CD14-positive monocyte (primary cell): ENCODE data around the gene INCENP. TPM values are rescaled to one million over a fixed set of nuclear protein-coding genes. Genes with fewer than 3 reads are reported as not detected.
"Not testable (repeated sequence)": the region's sequence is repeated elsewhere in the genome, so short reads cannot be mapped to it uniquely, and the experiment has no call there.

ENCODE experiments used
- DNase-seq, 3 donors: peaks; one replicate each; pipeline ENCODE4 v3.0.0-alpha.2; 2011 to 2022
- H2AFZ ChIP-seq: 2 replicates; pipeline ENCODE4 v1.6.0; 2012; ENCODE audit warnings: mild to moderate bottlenecking, low read depth, low read length, inconsistent platforms; ENCODE audit not compliant: insufficient read depth, poor library complexity, severe bottlenecking
- H3K27ac ChIP-seq, 2 donors: 1 replicate in 1 of 2; 2 replicates in 1 of 2; pipeline ENCODE4 v1.5.1; 2012 to 2013; ENCODE audit warnings: low read length in 2 of 2, control low read depth in 1 of 2, inconsistent platforms in 1 of 2, low read depth in 1 of 2, mild to moderate bottlenecking in 1 of 2
- H3K27me3 ChIP-seq, 2 donors: one replicate each; pipeline versions ENCODE4 v1.6.0 to v1.6.1; 2011 to 2013; ENCODE audit warnings: low read length in 2 of 2; ENCODE audit not compliant: control insufficient read depth in 2 of 2, insufficient read depth in 2 of 2
- H3K36me3 ChIP-seq, 2 donors: replicated peaks in 1 of 2; 1 replicate in 1 of 2; 2 replicates in 1 of 2; pipeline versions ENCODE4 v1.5.1 to v1.6.1; 2012 to 2013; ENCODE audit warnings: low read length in 2 of 2, control low read depth in 1 of 2, inconsistent platforms in 1 of 2, mild to moderate bottlenecking in 1 of 2; ENCODE audit not compliant: insufficient read depth in 2 of 2, control insufficient read depth in 1 of 2
- H3K4me1 ChIP-seq, 2 donors: 1 replicate in 1 of 2; 2 replicates in 1 of 2; pipeline versions ENCODE4 v1.5.1 to v1.6.1; 2012 to 2013; ENCODE audit warnings: low read length in 2 of 2, control low read depth in 1 of 2, inconsistent platforms in 1 of 2, mild to moderate bottlenecking in 1 of 2, moderate library complexity in 1 of 2; ENCODE audit not compliant: insufficient read depth in 2 of 2, control insufficient read depth in 1 of 2
- H3K4me2 ChIP-seq: replicated peaks from 2 replicates; pipeline ENCODE3; 2012; ENCODE audit warnings: low read length, moderate library complexity, mild to moderate bottlenecking; ENCODE audit not compliant: poor library complexity, severe bottlenecking; ENCODE audit errors: extremely low read depth
- H3K4me3 ChIP-seq, 3 experiments: fragments of 200-600 bp in 1 of 3; sonication (generic) in 1 of 3; replicated peaks in 1 of 3; 1 replicate in 2 of 3; 2 replicates in 1 of 3; pipeline ENCODE4 v1.5.1; 2011 to 2013; ENCODE audit warnings: low read length in 3 of 3, mild to moderate bottlenecking in 3 of 3, control low read depth in 2 of 3, low read depth in 2 of 3, inconsistent platforms in 1 of 3, moderate library complexity in 1 of 3
- H3K79me2 ChIP-seq: 2 replicates; pipeline ENCODE4 v1.6.0; 2012; ENCODE audit warnings: mild to moderate bottlenecking, control low read depth, inconsistent platforms, low read length, moderate library complexity; ENCODE audit not compliant: insufficient read depth
- H3K9ac ChIP-seq: 2 replicates; pipeline ENCODE4 v1.6.0; 2017; ENCODE audit warnings: low read length, mild to moderate bottlenecking; ENCODE audit not compliant: insufficient read depth, poor library complexity, severe bottlenecking
- H3K9me3 ChIP-seq, 2 donors: replicated peaks in 1 of 2; 1 replicate in 1 of 2; 2 replicates in 1 of 2; pipeline versions ENCODE4 v1.5.1 to v1.6.1; 2012 to 2013; ENCODE audit warnings: low read length in 2 of 2, control low read depth in 1 of 2; ENCODE audit not compliant: control insufficient read depth in 1 of 2, insufficient read depth in 1 of 2
- H4K20me1 ChIP-seq: 2 replicates; pipeline ENCODE4 v1.6.0; 2012; ENCODE audit warnings: mild to moderate bottlenecking, low read length, control low read depth, moderate library complexity; ENCODE audit not compliant: insufficient read depth
- H3K27ac Mint-ChIP-seq, 7 donors: one replicate each; pipeline ENCODE4 v1.8.0; 2020; ENCODE audit warnings: mild to moderate bottlenecking in 7 of 7, mixed read lengths in 7 of 7, moderate library complexity in 6 of 7, inconsistent platforms in 2 of 7
- H3K27me3 Mint-ChIP-seq, 3 donors: one replicate each; pipeline ENCODE4 v1.8.0; 2021 to 2022; ENCODE audit warnings: low read depth in 3 of 3, mild to moderate bottlenecking in 3 of 3, mixed read lengths in 3 of 3, moderate library complexity in 3 of 3, inconsistent platforms in 1 of 3
- H3K36me3 Mint-ChIP-seq, 2 donors: one replicate each; pipeline ENCODE4 v1.8.0; 2020; ENCODE audit warnings: mixed read lengths in 2 of 2, inconsistent platforms in 1 of 2, mild to moderate bottlenecking in 1 of 2
- H3K4me1 Mint-ChIP-seq: one replicate; pipeline ENCODE4 v1.8.0; 2020; ENCODE audit warnings: mild to moderate bottlenecking, mixed read lengths
- H3K4me3 Mint-ChIP-seq, 2 donors: one replicate each; pipeline ENCODE4 v1.8.0; 2020; ENCODE audit warnings: mild to moderate bottlenecking in 2 of 2, mixed read lengths in 2 of 2, moderate library complexity in 1 of 2
- H3K9me3 Mint-ChIP-seq, 7 donors: one replicate each; pipeline ENCODE4 v1.8.0; 2020 to 2022; ENCODE audit warnings: mixed read lengths in 7 of 7, mild to moderate bottlenecking in 6 of 7, moderate library complexity in 6 of 7, inconsistent platforms in 2 of 7
- WGBS: methylation state at CpG from one replicate; pipeline ENCODE4 v1.1.5; 2013; ENCODE audit warnings: missing lambda C conversion rate; ENCODE audit not compliant: insufficient coverage; 5-methylcytosine and 5-hydroxymethylcytosine counted together
- intact Hi-C, 2 donors: fragments of 100-400 bp; cut with micrococcal nuclease; formaldehyde crosslinking; loops; one replicate each; pipeline versions ENCODE4 v1.15.0 to v1.15.1; 2023
- polyA plus RNA-seq, 3 donors: library from polyadenylated mRNA; depleted of rRNA in 1 of 3; unstranded in 2 of 3; stranded (reverse) in 1 of 3; fragments of 300-500 nt in 2 of 3; fragments of >200 nt in 1 of 3; fragmentation: Illumina TruSeq in 2 of 3; gene quantifications; 1 replicate in 2 of 3; 2 replicates in 1 of 3; pipeline ENCODE4 v1.2.3, GENCODE V29; 2012 to 2021
- TF ChIP-seq, protein P1 (sequence below): fragments of 200-600 bp; IDR thresholded peaks from one replicate; pipeline ENCODE4 v1.8.0; 2022; ENCODE audit warnings: antibody characterized with exemption, mild to moderate bottlenecking

The INCENP gene
- polyA plus RNA-seq, 3 donors: 0.75 to 7.0 (median 1.0) TPM

DNA sequence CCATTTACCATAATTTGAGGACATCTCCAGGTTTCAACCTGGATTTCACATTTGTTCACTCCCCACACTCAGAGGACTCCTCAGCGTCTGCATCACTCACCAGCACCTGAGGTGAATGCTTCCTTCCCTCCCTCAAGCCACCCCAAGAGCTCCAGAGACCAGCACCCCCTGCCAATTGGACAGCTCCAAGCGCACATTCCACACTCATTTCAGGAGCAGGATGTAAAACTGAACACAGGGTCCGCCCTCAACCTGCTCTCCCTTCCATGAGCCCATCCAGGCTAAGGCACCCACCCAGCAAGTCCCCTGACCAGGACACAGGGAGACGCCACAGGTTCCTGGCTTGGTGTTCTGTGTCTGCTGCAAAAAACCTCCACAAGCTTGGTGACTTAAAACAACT lies 70.1 kb downstream of the INCENP start:
- H3K27me3 Mint-ChIP-seq: peaks cover 20 to 34% (median 26%) of the 10 kb centered on the region in 3 donors
- Histone ChIP-seq H2AFZ (no peak overlapping the region), H4K20me1 (no peaks in the 10 kb centered on the region), H3K4me2 (no peak overlapping the region), H3K4me1 (no peaks in the 10 kb centered on the region), H3K27me3 (no peaks in the 10 kb centered on the region), H3K9ac (no peak overlapping the region), H3K4me3 (no peak overlapping the region), H3K27ac (no peak overlapping the region), H3K79me2 (no peaks in the 10 kb centered on the region), H3K9me3 (no peaks in the 10 kb centered on the region), H3K36me3 (no peaks in the 10 kb centered on the region)
- DNase-seq: no peak
- no peak overlapping the region for H3K27ac Mint-ChIP-seq
- TF ChIP-seq, protein P1, sequence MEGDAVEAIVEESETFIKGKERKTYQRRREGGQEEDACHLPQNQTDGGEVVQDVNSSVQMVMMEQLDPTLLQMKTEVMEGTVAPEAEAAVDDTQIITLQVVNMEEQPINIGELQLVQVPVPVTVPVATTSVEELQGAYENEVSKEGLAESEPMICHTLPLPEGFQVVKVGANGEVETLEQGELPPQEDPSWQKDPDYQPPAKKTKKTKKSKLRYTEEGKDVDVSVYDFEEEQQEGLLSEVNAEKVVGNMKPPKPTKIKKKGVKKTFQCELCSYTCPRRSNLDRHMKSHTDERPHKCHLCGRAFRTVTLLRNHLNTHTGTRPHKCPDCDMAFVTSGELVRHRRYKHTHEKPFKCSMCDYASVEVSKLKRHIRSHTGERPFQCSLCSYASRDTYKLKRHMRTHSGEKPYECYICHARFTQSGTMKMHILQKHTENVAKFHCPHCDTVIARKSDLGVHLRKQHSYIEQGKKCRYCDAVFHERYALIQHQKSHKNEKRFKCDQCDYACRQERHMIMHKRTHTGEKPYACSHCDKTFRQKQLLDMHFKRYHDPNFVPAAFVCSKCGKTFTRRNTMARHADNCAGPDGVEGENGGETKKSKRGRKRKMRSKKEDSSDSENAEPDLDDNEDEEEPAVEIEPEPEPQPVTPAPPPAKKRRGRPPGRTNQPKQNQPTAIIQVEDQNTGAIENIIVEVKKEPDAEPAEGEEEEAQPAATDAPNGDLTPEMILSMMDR: no peak
- no peaks in the 10 kb centered on the region for H3K36me3 Mint-ChIP-seq
- intact Hi-C loops: no loop called here
- 78% methylated on average over 2 of the region's 4 CpGs for WGBS
- H3K4me3 Mint-ChIP-seq: peak overlapping the region in 1 of 2 donors; percentile 37
- H3K9me3 Mint-ChIP-seq: peaks cover 0 to 1% (median 0%) of the 10 kb centered on the region in 7 donors
- no peaks in the 10 kb centered on the region for H3K4me1 Mint-ChIP-seq

DNA sequence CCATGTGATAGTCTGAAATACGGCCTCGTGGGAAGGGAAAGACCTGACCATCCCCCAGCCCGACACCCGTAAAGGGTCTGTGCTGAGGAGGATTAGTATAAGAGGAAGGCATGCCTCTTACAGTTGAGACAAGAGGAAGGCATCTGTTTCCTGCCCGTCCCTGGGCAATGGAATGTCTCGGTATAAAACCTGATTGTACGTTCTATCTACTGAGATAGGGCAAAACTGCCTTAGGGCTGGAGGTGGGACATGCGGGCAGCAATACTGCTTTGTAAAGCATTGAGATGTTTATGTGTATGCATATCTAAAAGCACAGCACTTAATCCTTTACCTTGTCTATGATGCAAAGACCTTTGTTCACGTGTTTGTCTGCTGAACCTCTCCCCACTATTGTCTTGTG lies 71.2 kb downstream of the INCENP start:
- H3K4me3 ChIP-seq, DNase-seq, H3K4me3 Mint-ChIP-seq, H3K36me3 ChIP-seq, H3K4me1 ChIP-seq, H4K20me1 ChIP-seq, H3K36me3 Mint-ChIP-seq, H3K9me3 ChIP-seq, H3K9me3 Mint-ChIP-seq, H3K9ac ChIP-seq, H3K79me2 ChIP-seq, H3K27ac Mint-ChIP-seq, H3K27me3 ChIP-seq, intact Hi-C loops, H3K4me1 Mint-ChIP-seq, H2AFZ ChIP-seq, H3K4me2 ChIP-seq, H3K27ac ChIP-seq: not testable (repeated sequence)
- peaks cover 20 to 35% (median 26%) of the 10 kb centered on the region in 3 donors for H3K27me3 Mint-ChIP-seq
- WGBS: no CpG with 5 or more reads among the region's 9 CpGs
